Endometrial microvascular endothelial cells (primary cell): Measurements from ENCODE around the gene GALNT2. TPM values are rescaled to one million over a fixed set of nuclear protein-coding genes. Genes with fewer than 3 reads are reported as not detected.

Experiments
- in situ Hi-C: cut with HindIII; loops from 2 replicates; pipeline ENCODE4 v1.10.0; 2017; ENCODE audit warnings: low sequenced_read_pairs, low pct_unique_long_range_greater_than_20kb; ENCODE audit errors: inconsistent ontology term
- total RNA-seq: library from RNA; depleted of rRNA; stranded (reverse); fragments of >200 nt; gene quantifications from one replicate; pipeline ENCODE4 v1.2.3, GENCODE V29; 2015; ENCODE audit errors: inconsistent ontology term

The GALNT2 gene
- total RNA-seq, 1 donor from 2014 or later: 69.2 TPM

DNA sequence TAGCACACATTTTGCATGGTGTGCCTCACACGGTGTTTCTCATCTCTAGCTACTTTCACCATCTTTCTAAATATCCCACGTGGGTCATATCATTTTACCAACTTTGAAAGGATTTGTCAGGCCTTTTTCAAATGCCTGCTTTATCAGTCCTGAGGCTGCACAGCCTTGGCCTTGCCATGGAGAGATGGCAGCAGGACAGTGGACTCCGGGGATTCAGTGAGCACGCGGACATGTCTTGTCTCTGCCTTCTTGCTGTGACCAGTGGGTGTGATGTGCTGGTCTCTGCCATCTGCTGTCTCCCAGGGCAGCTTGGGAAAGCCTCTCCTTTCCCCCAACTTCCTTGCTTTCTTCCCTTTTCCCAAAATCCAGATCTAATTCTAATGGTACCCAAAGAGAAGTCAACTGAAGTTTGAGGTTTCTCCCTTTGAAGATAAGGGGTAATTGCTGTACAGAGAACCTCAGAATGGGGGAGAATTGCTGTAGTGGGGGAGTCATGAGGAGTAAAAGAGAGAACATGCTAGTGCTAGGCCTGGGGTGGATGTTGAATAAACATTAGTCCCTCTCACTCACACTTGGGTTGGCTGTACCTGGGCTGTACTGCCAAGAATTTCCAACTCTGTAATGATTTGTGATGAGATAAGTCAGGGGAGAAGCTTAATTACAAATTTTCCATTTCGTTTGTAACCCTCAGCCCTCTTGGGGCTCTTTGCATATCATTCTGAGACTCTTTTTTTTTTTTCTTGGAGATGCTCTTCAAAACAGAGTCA is 99.5 kb downstream of the GALNT2 start:
- in situ Hi-C loops: no loop called here

DNA sequence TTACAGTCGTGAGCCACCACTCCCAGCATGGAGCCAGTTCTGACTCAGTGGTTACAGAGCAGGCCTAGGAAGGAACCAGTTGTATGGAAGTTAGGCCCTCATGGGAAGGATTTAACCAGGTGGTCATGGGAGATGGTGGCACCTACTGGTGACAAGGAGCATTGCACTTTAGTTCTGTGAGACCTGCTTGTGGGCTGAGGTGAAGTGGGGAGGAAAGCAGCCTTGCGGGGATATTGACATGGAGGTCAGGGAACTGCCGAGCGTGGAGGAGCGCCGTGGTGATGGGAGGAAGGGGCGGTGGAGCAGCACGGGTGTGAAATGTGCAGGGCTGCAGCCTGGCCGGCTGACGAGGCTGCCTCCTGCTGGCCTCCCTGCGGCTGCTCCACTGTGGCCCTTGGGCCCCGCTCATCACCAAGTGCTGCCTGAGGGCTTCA is 100.4 kb downstream of the GALNT2 start:
- in situ Hi-C loops: no loop called here

DNA sequence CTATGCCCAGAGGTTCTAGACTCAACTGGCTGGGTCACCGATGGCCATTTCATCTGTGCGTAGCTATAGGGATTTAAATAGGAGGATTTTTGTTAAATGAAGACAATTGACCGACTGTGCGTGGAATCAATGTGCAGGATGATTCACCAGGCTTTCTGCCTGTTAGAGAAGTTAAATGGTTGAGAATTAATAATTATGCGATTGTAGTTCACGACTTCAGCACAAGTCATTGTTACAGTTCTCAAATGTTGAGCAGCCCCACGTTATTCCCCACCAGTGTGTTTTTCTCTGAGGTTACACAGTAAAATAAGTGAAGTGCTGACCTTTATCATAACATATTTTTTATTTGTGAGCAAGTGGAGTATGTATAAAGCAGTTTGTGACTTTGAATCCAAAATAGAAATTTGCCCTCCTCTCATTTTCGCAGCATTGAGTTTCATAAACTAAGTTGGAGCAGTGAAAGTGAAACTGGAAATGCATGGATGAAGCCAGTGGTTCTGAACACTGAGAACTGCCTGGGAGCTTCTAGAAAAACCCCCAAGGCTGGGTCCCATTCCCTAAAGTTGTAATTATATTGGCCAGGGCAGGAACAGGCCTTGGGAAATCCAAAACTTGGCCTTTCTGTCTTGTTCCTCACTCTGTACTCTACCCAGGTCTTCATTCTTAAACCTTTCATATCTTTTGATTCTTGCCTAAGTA is 102.6 kb downstream of the GALNT2 start:
- in situ Hi-C loops: no loop called here

DNA sequence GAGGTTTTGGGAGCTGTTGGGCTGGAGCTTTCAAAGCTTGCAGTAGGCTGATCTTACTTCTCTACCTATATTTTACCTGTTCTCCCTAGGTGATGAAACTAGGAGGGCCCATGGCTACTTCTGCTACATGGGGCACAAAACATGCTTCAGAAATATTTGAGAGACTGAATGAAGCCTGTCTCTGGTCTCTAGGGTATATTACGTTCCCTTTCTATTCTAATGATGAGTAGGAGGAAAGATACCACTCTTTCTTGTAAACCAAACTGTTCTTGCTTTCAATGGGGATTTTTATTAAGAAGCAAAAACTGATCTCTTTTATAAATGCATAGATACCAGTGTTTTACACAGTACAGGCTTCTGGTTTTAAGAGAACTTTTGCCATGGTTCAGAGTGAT is 103.1 kb downstream of the GALNT2 start:
- in situ Hi-C loops: no loop called here

DNA sequence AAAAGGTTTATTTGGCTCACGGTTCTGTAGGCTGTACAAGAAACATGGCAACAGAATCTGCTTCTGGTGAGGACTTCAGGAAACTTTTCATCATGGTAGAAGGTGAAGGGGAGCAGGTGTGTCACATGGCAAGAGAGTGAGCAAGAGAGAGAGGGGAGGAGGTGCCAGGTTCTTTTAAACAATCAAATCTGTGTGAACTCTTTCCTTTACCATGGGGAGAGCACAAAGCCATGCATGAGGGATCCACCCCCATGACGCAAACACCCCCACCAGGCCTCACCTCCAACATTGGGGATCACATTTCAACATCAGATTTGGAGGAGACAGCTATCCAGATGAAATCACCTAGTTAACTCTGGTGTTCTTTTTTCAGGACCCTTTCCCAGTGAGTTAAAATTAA is 103.6 kb downstream of the GALNT2 start:
- in situ Hi-C loops: no loop called here

DNA sequence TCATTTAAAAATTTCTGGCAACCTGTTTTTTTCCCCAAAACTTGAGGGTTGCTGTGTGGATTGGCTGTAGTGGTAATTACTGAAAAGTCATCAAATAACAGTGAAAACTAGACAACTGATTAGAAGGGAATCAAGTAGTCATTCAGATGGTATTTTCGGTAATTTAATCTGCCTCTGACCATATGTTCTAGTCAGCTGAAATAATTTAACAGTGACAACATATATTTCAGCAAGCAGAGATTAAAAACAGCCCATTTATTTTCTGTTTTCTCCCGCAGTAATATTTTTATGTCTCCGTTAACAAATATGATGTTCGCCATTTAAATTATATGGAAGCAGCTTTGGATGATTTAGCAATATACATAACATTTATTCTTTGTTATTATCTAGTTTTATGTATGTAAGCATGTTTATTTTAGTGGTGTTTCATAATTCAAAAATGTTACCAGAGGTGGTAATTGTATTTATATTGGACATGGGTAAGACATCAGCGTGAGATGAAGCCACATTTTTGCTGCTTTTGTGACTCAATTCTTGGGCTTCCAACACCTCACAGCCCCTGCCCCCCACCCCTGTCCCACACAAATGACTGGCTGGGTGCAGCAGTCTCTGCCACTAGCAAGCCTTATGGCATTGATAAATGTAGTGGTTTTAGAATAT is 104.4 kb downstream of the GALNT2 start:
- in situ Hi-C loops: no loop called here

DNA sequence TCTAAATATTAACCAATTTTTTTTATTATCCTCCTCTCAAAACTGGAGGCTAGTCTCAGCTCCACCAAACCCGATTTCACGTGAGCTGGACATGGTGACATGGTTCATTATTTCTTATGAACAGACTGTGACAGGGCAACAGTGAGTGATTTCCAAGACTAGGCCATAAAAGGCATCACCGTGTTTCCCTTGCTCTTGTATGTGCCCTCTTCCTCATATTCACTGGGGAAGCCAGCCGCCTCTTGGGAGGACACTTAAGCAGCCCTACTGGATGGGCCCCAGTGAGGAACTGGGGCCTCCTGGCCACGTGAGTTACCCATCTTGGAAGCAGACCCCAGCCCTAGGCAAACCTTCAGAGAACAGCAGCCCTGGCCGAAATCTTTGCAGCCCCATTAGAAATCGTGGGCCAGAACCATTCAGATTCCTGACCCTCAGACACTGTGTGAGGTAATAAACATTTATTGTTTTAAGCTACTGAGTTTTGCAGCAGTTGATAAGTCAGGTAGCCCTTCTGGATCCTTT is 105.0 kb downstream of the GALNT2 start:
- in situ Hi-C loops: no loop called here

DNA sequence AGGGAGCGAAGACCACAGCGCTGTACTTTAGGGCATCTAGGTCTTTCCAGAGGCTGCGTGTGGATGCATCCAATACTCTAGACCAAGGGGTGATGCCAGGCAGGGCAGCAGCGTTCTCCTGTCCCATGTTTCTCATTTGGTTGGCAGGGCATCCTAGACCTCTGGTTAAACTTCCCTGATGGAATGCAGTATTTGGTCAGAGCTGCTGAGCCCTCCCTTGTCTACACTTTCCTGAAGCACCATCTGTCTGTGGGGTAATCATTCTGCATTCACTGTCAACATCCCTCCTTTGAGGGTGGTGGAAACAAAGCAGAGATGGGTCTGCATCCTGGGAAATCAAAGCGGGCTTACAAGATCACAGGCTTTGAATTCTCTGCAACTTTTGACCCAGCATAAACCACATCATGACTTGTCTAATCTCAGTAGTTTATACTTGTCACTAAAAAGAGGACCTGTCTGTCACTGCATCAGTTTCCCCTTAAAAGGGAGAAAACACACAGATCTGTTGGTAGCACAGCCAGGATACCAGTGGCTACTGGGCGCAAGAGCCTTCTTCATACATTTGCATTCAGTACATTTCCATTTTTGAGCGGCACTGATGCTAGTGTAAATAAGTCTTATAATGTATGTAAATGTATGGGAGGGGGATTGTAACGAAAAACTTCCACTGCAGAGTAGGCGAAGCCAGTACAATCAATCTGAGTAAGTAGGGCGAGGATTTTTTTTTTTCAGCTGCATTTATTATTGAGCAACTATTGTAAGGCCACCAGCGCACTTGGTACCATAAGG is 106.3 kb downstream of the GALNT2 start:
- in situ Hi-C loops: no loop called here

DNA sequence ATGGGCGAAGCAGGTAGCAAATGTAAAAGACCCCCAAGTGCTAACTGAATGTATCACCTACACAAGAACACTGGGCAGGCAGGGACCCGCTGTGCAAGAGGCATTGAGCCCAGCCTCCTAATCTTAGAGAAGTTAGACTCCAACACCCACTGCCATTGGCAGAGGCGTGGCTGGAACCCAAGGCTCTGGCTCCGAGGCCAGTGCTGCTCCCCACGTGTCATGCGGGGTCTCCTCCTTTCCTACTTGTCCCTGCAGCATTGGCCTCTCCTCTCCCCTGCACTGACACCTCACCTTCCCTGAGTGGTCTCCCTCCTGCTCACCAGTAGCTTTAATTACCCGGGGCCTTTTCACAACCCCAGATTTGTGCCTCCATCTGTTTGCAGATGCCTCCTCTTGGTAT is 107.0 kb downstream of the GALNT2 start:
- in situ Hi-C loops: no loop called here

DNA sequence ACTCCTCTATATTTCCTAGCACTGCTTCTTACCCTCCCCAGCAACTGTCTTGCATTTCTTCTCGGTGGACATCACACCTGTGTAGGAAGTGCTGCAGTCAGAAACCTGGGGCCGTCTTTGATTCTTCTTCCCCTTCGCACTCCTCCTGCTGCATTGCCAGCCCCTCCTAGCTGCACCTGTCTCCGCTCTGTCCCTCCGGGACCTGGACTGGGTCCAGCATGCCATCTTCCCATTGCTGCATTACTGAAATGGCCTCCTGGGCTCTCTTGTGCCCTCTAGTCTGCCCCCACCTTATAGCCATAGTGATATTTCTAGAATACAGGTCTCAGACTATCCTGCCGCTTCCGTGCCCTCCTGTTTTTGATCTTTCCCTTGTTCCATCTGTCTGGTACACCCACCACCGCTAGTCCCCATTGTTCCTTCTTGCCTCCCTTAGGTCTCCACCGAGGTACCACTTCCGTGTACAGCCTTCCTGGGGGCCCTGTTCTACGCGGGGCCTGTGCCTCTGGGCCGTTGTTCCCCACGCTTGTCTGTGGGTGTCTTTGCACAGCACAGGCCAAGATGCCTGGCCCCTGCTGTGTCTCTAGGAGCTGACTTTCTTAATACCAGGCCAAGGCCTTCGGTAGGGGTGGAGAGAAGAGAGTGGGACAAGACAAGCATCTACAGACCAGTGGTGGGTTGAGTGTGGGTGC is 107.6 kb downstream of the GALNT2 start:
- in situ Hi-C loops: no loop called here

DNA sequence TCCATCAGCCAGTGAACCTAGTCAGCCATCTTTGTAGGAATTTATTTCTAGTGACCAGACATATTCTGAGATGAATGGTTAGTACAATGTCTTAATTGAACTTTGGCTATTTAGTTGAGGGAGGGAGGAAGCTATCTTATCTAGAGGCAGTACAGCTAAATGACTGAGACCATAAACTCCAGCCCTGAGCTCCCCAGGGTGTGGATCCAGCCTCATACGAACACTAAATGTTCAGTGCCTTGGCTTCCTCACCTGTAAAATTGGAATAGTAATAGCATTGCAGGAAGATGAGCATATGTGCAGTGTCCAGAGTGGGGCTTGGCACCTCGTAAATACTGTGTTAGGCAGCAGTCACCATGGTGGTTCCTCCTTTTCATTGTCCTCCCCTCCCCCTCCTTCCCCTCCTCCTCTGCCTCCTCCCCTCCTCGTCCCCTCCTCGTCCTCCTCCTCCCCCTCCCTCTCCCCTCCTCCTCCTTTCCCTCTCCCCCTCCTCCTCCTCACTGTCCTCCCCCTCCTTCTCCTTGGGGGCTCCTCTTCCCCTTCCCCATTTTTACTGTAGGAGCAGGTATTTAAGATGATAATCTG is 108.2 kb downstream of the GALNT2 start:
- in situ Hi-C loops: no loop called here

DNA sequence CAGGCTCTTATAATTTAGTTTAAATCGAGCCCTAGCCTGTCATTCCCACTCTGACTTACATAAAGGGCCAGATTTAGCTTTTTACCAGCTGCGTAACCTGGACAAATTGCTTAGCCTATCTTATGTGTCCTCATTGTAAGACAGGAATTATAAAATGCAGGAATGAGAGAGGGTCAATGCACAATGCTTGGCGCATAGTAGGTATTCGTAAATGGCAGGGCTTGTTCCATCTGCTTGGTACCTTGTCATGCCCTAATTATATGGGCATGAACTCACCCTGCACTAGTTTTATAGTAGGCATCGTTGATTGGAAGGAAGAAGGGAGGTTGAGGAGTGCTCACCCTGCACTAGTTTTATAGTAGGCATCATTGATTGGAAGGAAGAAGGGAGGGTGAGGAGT is 108.8 kb downstream of the GALNT2 start:
- in situ Hi-C loops: no loop called here

DNA sequence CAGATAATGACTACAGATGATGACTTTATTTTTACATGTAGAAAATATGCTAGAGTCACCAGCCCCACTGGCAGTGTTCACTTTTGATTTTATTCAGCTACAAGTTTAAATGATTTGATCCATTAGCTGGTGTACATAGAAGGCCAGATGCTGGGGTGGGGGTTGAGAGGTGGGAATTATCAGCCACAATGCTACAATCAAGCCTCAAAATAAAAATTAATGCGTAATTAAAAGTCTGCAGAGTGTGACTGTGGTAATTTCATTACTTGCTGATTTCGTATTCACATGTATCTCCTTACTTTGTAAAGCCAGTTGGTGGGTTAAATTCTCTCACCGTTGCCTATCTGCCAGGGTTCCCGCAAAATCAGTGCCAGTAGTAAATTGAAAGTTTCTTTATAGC is 109.3 kb downstream of the GALNT2 start:
- in situ Hi-C loops: no loop called here

DNA sequence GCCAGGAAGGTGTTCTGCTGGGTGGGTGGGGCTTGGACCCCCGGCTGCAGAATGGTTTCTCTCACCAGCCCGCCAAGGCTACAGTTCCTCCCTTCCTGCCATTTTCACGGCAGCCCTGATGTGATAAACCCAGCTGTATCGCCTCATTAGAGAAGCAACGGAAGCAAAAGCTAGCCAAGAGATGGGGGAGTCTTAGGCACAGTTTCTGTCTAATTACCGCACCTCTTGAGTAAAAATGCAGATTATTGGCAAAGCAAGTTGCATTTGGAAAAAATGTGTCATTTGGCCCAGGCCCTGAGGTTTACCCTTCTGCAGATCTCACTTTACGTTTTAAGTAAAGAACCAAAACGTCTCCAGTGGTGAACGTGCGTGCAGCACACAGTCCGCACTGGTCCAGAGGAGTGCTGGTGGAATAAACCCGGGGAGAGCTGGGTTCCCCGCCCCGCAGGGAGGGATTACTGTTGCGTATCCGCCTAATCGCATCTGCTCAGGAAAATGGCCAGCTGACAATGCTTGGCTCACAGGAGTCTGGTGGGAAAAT is 109.9 kb downstream of the GALNT2 start:
- in situ Hi-C loops: no loop called here

DNA sequence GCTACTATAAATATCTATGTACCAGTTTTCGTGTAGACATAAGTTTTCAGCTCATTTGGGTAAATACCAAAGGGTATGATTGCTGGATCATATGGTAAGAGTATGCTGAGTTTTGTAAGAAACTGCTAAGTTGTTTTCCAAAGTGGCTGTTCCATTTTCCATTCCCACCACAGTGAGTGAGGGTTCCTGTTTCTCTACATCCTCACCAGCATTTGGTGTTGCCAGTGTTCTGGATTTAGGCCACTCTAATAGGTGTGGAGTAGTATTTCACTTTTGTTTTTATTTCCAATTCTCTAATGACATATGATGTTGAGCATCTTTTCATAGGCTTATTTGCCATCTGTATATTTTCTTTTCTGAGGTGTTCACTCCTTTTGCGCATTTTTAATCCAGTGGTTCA is 112.2 kb downstream of the GALNT2 start:
- in situ Hi-C loops: no loop called here

DNA sequence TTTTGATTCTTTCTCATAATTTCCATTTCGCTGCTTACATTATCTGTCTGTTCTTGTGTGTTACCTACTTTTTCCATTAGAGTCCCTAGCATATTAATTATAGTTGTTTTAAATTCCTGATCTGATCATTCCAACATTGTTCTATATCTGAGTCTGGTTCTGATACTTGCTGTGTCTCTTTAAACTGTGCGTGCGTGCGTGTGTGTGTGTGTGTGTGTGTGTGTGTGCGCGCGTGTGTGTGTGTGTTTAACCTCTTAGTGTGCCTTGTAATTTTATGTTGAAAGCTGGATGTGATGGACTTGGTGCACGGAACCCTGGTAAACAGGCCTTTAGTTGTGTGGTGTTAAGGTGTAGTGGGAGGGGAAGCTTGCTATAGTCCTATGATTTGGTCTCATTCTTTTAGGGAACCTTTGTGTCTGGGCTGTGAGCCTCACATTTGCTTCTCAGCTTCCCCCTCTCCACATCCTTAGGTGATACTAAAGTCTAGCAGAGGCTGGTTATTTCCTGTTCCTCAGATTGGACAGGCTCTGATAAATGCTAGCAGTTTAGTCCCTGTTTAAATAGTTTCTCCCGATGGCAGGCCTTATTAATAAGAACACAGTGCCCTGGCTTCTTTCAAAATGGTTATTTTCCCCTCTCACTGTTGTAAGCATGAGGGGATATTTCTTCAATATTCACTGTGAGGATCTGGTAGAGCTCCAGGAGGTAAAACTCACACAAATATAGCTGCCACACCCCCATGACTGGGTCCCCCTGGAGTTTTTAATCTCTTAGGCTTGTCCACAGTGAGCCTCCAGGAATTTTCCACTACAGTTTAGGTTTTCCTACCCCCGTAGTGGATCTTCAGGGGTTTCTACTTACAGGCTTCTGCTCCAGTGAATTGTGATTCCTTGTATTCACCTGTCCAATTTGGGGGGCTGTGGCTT is 118.3 kb downstream of the GALNT2 start:
- in situ Hi-C loops: no loop called here
